Superior temporal gyrus (tissue), 1 donor: ENCODE results near the gene NOL4L.

ENCODE experiments used
- DNase-seq: peaks from one replicate; pipeline ENCODE4 v3.0.0-alpha.2; 2016; ENCODE audit errors: extremely low spot score

NOL4L gene

DNA sequence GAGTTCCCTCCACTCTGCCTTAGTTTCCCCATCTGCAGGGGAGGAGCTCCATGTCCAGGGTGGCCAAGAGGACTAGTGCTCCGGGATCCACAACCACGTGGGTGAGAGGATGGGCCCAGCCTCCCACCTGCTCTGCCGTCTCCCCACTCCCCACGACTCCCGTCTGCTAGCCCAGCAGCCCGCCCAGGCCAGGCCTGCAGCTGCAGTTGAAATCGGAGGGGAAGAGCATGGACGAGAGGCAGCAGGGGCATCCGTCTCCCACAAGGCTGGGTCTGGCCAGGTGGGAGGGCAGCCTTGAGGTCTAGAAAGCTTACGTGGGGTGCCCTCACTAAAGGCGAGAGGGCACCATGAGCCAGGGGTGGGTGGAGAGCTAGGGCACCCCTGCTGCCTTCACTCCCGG, 8.6 kb downstream of the NOL4L start:
- DNase-seq, result no peak

DNA sequence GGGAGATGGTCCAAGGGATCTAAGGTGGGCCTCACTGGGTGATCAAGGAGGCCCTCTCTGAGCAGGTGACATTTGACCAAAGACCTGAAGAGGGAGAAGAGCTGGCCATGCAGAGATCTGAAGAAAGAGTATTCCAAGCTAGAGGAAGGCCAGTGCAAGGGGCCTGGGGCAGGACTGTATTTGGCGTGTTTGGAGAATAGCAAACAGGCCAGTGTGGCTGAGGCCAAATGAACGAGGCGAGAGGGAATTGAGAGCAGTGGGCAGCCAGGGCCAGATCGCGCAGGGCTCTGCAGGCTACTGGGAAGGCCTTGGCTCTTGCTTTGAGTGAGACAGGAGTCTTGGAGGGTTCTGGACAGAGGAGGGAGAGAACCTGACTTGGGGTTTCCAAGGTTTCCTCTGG, 9.3 kb downstream of the NOL4L start:
- no peak for DNase-seq

DNA sequence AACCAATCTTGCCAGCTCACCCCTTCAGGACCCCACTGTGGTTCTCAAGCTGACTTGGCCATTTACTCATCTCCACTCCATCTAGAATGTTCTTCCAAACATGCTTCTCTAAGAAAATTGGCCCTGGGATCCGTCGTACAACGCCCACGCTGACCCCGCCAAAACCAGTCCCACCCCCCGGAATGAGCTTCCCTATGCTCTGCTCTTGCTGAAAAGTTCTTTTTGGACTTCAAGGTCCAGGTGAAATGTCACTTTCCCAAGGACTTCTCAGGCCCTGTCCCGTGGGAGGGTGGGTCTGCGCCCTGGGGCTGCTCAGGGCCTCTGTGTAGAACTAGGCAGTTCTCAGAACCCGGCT, 9.9 kb downstream of the NOL4L start:
- DNase-seq, result no peak

DNA sequence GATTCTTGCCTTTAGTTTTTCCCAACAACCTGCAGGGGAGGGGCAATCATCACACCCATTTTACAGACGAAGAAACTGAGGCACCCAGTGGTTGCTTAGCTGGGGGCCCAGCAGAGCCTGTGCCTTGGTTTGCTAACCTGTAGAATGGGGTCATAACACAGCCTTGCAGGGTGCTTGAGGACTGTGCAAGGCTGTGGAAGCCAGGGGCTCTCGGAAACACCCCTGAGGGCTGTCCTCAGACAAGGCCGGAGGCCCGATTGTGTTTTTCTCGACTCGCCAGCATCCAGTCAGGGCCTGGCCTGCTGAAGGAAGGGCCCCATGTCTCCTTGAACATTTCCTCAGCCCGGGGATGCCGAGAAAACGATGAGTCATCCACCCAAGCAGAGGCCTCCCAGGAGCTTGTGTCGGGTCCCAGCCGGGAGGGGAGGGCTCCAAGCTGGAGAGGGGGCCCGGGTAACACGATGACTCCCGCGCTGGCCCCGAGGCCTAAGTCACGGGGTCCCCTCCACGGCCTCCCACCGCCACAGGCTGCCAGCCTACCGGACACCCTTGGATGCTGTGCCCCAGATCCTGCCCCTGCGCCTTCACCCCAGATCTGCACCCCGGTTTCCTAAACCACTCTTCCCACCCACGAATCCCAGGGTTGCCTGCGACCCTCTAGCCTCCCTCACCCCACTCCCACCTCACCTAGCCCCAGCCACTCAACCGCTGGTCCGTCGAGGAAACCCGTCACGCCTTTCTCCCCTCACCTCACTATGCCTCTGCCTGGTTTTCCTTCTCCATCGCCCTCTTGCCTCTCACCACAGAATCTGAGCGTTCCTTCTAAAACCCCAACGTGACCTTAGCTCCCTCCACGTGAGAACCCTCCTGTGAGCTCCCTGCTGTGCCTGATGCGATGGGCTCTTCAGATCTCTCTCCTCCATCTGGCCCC, 10.6 kb downstream of the NOL4L start:
- no peak for DNase-seq

DNA sequence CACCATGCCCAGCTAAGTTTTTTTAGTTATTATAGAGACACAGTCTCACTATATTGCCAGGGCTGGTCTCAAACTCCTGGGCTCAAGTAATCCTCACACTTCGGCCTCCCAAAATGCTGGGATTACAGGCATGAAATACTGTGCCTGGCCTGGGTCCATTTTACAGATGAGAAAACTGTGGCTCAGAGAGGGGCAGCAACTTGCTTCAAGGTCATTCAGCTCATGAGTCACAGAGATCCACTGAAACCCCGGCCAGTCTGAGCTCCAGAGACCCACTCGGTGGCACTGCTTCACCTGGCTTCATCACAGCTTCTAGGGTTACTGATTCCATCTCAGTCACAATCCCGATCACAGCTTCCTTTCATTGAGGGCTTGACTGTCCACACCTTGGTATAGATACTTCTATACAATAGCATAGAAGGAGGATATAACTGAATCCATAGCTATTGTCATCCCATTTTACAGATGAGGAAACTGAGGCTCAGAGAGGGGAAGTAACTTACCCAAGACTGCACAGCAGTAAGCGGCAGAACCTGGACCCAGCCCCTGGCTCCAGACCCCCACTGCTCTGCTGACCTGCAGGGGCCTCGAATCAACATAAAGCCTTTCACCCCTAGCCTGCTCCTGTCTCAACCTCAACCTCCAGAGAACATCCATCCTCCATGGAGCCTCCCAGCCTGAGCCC, 11.8 kb downstream of the NOL4L start:
- DNase-seq, result no peak

DNA sequence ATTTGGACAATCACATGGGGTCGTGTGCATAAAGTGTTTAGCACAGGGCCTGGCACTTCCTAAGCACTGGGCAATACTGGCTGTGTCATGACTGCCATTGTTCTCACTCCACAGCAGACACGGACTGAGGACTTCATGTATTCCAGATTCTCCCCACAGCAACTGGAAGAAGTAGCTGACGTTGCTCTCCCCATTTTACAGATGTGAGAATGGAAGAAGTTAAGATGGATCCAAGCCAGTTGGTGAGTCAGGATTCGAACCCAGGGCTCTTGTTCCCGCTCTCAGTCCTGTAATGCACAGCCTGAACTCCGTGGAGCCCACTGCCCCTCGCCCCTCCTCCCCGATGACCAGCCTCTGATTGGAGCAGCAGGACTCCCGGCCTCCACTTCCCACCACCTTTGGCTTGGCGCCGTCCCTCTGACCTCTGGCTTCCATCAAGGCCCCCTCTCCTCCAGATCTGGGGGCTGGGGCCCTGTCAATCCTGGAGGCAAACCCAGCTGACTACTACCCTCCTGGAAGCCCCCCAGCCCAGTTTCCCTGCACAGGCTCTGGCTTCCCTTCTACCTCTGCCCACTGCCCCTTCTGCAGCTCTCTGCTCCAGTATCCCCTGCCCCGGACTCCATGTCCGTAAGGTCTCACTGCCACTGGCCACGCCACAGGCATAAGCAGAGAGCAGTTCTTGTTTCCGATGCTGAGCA, 12.7 kb downstream of the NOL4L start:
- no peak for DNase-seq

DNA sequence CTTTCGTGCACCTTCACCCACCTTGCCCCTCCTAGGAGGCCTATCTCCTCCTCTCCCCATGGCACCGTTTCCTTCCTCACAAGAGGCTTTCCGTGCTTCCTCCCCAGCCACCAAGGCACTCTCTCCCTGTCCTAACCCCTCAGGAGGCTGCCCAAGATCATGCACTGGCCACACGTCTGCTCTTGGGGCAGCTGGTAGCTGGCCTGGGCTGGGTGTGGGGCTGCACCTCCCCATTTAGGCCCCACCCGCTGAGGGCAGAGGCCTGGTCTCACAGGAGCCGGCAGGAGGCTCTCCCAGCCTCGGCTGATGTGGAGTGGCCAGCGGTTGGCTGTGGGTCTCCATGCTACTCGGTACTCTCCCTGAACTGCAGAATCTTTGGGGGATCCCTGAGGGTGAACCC, 13.6 kb downstream of the NOL4L start:
- DNase-seq, result no peak

DNA sequence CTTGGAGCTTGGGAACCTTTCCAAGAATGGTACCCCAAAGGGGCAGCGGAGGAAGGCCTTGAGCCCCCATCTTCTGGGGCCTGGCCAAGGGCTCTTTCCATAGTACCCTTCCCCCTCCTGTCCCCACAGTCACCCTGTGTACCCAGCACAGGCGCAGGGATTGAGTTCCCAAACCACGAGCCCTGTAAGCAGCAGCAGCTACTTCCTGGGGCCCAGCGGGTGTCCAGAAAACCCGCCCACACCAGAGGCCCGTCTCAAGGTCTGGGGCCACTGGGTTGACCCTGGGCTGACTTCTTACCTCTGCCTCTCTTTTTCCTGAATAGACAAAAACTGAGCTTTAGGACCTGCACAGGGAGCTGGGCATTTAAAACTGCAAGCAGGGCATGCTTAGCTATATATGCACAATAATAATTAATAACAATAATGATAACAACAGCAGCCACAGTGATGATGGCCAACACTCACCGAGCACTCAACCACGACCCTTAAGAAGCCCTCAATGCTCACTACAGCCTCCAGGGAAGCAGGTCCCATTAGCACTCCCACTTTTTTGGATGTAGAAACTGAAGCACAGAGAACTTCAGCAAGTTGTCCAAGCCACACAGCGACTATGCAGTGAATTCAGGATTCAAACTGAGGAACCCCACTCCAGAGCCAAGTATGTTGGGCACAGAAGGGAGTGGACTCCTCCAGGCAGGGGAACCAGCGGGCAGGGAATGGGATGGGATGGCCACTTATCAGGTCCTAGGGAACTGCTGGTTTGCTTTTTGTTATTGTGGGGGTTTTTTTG, 14.5 kb downstream of the NOL4L start:
- DNase-seq, result no peak

DNA sequence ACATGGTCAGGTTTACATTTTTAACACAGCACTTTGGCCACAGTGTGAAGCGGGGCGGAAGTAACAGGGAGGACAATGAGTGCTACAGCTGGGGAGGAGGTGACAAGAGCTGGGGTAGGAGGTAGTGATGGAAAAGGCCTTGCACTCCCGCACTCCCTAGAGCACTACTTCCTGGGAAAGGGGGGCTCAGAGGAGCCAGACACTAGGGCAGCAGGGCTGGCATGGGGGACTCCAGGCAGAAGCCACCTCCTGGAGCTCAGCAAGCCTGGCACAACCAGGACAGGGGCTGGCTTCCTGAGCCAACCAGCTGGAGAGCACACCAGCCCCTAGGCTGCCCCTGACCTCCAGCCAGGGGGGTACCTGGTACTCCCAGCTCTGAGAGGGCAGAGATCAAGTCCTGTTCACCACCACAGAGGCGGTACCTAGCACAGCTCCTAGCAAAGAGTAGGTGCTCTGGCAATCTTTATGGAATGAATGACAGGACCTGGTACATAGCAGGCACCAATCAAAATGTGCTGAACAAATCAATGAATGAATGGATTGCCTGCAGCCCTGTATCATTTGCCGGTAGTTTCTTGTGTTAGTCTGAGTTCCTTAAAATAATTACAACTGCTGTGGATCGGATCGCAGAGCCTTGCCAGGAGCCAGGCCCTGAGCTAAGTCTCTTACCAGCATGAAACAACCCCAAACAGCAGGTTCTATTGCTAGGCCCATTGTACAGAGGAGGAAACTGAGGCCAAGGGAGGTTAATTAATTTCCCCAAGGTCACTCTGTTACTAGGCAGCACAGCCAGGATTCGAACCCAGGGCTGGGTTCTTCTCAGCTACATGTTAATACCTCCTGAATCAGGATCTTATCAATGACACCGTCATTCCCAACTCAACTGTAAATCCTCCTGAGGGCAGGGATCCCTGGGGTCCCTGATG, 15.5 kb downstream of the NOL4L start:
- no peak for DNase-seq

DNA sequence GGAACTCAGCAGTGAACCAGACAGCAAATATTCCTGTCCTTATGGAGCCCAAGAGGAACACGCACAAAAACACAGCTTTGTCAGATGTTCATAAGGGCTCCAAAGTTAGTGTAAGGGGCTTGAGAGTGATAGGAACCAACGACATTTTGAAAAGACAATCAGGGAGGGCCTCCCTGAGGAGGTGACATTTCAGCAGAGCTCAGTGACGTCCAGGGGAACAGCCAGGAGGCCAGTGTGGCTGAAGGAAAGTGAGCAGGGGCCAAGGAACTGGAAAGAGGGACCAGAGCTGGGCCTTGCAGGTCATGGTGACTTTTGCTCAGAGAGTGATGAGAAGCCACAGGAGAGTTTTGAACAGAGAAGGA, 16.1 kb downstream of the NOL4L start:
- no peak for DNase-seq

DNA sequence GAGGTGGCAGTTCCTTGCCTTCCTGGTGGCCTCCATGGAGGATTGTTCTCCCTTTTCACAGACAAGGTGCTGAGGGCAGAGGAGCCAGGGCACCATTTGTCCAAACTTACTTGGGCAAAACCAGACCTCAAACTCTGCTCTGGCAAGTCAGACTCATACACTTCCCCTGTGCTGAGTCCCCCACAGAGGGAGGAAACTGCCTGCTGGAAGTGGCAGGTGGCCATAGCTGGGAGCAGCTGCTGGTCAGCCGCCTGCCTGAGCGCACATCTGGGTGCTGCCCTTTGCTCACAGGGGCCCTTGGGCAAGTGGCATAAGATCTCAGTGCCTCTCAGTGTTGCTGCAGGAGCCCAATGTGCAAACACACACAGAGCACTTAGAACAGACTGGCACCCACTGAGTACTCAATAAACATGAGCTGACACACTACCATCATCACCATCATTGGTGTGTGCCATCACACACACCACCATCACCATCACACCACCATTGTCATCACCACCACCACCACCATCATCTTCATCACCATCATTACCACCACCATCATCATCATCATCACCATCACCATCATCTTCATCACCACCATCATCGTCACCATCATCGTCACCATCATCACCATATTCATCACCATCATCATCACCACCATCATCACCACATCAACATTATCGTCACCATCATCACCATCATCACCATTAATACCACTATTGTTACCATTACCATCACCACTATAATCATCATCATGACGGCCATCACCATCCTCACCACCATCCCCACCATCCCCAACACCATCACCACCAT, 17.6 kb downstream of the NOL4L start:
- DNase-seq, result no peak

DNA sequence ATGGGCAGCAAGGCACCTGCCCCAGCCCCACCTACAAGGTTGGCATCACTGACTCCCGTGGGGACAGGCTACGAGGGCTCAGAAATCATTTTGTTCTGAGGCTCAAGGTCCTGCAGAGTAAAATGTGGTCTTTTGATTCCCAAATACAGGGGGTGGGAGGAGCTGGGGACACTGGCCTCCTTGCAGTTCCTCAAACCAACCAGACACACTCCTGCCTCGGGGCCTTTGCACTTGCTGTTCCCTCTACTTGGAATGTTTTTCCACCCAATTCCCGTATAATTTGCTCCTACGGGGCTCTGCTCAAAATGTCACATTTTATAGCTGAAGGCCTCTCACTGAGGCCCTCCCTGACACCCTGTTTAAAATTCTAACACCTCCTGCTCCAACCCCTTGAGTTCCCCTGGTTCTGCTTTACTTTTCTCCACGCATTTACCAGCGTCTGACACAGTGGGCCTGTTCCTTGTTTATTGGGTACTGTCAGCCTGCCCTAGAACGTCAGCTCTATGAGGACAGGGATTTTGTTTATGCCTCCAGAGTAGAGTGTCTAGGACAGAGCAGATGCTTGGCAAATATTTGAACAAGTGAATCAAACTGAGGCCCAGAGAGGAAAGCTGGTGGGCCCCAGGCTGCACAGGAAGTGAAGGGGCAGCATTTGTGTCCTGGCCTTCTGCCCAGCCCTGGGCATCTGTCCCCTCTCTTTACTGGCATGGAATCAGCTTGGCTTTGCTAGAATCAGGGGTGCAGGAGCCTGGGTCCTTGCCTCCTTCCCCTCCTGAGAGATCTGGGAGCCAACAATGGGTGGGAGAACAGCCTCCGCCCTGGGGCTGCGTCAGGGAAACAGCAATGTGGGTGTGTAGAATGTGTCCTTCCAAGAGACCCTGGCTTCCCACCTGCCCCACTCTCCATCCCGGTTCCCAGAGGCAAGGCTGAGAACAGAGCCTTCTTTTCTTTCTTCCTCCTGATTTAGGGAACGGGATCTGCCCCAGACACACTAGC, 18.5 kb downstream of the NOL4L start:
- DNase-seq, result no peak

DNA sequence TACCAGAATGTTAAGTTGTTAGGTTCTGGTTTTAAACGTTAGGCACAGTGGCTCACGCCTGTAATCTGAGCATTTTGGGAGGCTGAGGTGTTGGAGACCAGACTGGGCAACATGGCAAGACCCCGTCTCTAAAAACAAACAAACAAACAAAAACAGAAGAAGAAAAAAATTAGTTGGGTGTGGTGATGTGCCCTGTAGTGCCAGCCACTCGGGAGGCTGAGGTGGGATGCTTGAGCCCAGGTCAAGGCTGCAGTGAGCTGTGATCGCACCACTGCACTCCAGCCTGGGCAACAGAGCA, 19.4 kb downstream of the NOL4L start:
- DNase-seq, result no peak

DNA sequence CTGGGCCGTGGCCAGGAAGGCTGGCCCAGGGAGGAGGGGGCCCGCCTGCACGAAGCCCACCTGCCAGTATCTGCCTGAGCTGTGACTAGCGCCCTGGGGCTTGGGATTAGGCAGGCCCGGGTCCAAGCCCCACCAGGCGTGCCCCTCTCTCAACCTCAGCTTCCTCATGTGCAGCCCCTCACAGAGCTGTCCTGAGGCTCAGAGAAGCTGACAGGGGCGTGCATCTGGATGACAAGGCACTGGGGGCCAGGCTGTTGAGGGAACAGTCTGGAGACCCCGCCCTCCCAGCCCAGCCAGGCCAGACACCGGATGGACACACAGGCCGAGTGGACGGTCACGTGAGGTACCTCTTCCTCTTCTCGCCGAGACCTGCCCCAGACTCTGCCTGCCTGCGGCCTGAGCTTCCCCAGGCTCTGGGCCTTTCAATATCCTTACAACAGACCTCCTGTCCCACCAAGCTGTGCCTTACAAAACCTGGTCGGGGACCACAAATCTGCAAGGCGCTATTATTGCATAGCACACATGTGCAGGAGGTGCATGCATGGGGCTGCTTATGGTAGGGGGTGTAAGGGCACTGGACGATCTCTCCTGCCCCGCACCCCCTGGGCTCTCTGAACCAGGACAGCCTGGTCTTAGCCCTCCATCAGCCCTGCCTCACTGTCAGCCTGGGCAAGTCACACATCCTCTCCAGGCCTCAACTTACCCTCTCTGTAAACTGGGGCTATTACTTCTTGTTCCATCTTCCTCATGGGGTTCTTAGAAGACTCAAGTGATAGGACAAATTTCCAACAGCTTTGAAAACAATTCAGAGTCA, 20.0 kb downstream of the NOL4L start:
- no peak for DNase-seq

DNA sequence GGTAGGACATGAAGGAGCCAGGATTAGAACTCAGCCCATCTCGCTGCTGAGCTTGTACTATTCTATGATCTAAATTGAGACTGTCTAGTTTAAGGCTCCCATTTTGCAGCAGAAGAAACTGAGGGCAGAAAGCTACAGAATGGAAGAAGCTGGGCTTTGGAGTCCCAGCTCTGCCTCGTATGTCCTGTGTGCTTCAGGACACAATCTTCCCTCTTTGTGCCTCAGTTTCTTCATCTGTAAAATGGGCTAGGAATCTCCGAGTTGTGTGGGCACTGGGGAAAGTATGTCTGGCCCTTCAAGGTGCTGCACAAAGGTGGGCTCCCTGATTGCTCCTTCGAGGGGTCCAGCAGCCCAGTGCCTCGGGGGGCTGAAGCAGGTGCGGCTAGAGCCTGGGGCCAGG, 20.7 kb downstream of the NOL4L start:
- DNase-seq, result no peak

DNA sequence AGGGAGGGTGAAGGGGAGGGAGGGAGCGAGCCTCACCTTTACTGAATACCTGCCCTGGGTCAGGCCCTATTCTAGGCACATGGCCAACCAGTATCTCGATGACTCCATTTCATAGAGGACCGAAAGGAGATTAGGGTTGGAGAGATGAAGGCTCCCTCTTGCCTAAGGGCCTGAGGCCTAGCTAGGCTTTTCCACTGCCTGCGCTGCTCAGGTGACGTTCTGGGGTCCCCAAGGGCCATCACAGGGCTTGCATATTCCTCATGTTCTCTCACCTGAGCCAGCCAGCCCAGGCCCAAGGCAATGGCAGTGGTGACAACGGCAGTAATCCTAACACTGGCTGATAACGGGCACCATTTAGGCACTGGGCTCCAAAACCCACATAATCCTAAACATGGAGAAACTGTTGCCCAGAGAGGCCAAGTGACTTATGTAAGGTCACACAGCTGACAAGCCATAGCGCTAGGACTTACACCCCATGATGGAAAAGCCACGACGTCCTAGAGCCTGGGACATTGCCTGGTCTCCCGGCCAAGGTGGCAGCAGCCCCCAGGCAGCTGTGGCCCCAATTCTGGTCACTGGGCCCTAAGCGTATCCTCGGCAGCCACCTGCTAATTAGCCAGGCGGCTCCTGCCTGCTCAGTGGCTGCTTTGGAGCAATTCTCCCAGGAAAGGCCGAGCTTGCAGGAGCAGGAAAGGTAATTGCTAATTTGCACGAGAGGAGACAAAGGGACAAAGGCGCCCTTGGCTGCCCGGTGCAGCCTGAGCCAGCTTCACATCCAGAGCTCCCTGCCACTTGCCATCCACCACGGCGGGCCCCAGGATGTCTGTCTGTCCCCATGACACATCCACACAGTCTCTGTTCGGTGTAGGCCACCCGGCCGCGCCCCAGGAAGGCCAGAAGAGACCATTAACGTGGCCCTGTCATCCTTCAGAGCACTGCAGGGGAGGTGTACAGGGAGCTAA, 21.5 kb downstream of the NOL4L start:
- DNase-seq, result no peak

DNA sequence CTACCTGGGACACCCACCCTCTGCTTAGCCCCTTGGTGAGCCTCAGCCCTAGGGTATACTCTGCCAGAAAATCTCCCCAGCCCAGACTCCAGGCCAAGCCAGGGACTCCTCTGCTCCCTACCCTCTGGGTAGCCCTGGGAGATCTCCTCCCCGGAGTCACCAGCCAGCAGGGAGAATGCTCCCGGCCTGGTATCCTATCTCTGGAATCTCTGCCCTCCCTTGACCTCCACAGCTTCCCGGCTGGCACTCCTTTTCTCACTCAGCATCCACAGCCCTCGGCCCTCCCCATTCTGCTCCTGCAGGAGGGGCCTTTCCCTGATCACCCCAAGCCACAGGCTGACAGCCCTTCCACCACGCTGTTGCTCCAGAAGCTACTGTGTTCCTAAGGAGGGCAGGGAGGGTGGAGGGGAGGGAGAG, 22.6 kb downstream of the NOL4L start:
- no peak for DNase-seq
